Tibial nerve (tissue), 4 donors: ENCODE measurements around the gene RPRD1B. TPM values are rescaled to one million over a fixed set of nuclear protein-coding genes. Genes with fewer than 3 reads are reported as not detected.

Experiments
- DNase-seq, 2 donors: peaks; one replicate each; pipeline ENCODE4 v3.0.0-alpha.2; 2019; ENCODE audit warnings: low spot score in 2 of 2
- H3K27ac ChIP-seq, 4 donors: fragments of 200-600 bp; sonication (generic) in 3 of 4; one replicate each; pipeline ENCODE4 v1.5.1; 2017 to 2019; ENCODE audit warnings: mild to moderate bottlenecking in 1 of 4
- H3K27me3 ChIP-seq, 2 donors: fragments of 200-600 bp; sonication (generic) in 1 of 2; one replicate each; pipeline versions ENCODE4 v1.5.1 to v1.6.0; 2017 to 2019
- H3K36me3 ChIP-seq, 3 donors: fragments of 200-600 bp; sonication (generic); one replicate each; pipeline ENCODE4 v1.5.1; 2018 to 2019
- H3K4me1 ChIP-seq, 4 donors: fragments of 200-600 bp; sonication (generic) in 3 of 4; one replicate each; pipeline ENCODE4 v1.5.1; 2017 to 2019
- H3K4me3 ChIP-seq, 4 donors: fragments of 200-600 bp; sonication (generic) in 3 of 4; one replicate each; pipeline ENCODE4 v1.5.1; 2017 to 2019; ENCODE audit warnings: mild to moderate bottlenecking in 1 of 4, moderate library complexity in 1 of 4
- H3K9me3 ChIP-seq, 4 donors: fragments of 200-600 bp; sonication (generic) in 3 of 4; one replicate each; pipeline ENCODE4 v1.5.1; 2017 to 2019
- EP300 ChIP-seq, 2 donors: sonication (generic); formaldehyde crosslinking; IDR thresholded peaks; one replicate each; pipeline ENCODE4 v1.6.1; 2017; ENCODE audit warnings: antibody characterized with exemption in 2 of 2, mild to moderate bottlenecking in 1 of 2
- POLR2A ChIP-seq, 2 donors: fragments of 450-650 bp; IDR thresholded peaks; one replicate each; pipeline ENCODE4 v1.6.1; 2017; ENCODE audit warnings: antibody characterized with exemption in 2 of 2, mild to moderate bottlenecking in 2 of 2, moderate library complexity in 2 of 2
- WGBS, 2 donors: methylation state at CpG; one replicate each; pipeline ENCODE4 v1.1.5; 2018; 5-methylcytosine and 5-hydroxymethylcytosine counted together
- total RNA-seq, 4 donors: library from RNA; depleted of rRNA; stranded (reverse); fragments of >200 nt; gene quantifications; one replicate each; pipeline ENCODE4 v1.1.0, GENCODE V29; 2016
- TF ChIP-seq, protein P1 (sequence below), 5 experiments: fragments of 200-600 bp in 3 of 5; fragments of 450-650 bp in 2 of 5; sonication (generic) in 3 of 5; IDR thresholded peaks; one replicate each; pipeline ENCODE4 v1.5.1; 2016 to 2019; ENCODE audit warnings: antibody characterized with exemption in 5 of 5, mild to moderate bottlenecking in 3 of 5, moderate library complexity in 2 of 5

Gene RPRD1B
- total RNA-seq, 4 donors from 2014 or later: 28.5 to 36.3 (median 35.1) TPM

DNA sequence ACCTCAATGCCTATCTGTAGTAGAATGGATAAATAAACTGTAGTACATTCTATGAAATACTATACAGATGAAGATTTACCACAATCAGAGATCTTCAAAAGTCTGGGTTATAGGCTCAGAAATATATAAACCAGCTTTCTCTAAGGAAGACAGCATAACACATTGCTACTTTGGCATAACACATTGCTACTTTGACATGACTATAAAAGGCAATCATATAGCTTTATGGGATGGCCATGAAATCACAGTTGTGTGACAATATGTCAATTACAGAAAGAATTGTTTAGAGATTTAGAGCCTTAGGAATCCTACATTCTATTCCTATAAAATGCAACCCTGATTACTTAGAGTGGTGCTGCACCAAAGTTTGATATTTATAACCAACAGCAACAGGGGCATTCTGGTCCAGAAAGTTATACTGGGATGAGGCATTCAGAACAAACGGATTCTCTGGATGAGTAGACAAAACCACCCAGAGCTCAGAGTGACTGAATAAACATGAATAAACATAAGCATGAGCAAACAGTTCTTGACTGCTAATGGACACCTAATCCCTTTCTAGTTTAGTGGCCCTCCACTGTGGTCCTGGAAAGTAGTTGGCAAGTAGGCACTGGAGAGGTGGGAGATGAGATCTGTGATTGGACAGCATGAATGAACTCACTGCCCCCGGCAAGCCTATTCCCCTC, 12.3 kb upstream of the RPRD1B start:
- H3K27me3 ChIP-seq: no peaks in the 10 kb centered on the region
- peaks cover 0 to 35% (median 10%) of the 10 kb centered on the region in 3 donors for H3K36me3 ChIP-seq
- 71 to 82% methylated on average over 2 of the region's 2 CpGs for WGBS, 2 donors
- H3K27ac ChIP-seq: no peak overlapping the region
- peaks cover 0 to 18% (median 4%) of the 10 kb centered on the region in 4 donors for H3K9me3 ChIP-seq
- peaks cover 0 to 17% (median 5%) of the 10 kb centered on the region in 4 donors for H3K4me1 ChIP-seq
- no peak for DNase-seq
- H3K4me3 ChIP-seq: no peak overlapping the region
- TF ChIP-seq, protein P1, sequence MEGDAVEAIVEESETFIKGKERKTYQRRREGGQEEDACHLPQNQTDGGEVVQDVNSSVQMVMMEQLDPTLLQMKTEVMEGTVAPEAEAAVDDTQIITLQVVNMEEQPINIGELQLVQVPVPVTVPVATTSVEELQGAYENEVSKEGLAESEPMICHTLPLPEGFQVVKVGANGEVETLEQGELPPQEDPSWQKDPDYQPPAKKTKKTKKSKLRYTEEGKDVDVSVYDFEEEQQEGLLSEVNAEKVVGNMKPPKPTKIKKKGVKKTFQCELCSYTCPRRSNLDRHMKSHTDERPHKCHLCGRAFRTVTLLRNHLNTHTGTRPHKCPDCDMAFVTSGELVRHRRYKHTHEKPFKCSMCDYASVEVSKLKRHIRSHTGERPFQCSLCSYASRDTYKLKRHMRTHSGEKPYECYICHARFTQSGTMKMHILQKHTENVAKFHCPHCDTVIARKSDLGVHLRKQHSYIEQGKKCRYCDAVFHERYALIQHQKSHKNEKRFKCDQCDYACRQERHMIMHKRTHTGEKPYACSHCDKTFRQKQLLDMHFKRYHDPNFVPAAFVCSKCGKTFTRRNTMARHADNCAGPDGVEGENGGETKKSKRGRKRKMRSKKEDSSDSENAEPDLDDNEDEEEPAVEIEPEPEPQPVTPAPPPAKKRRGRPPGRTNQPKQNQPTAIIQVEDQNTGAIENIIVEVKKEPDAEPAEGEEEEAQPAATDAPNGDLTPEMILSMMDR (IDR thresholded peaks at IDR 0.05): no peak
- TF ChIP-seq POLR2A (IDR thresholded peaks at IDR 0.05): no peak
- TF ChIP-seq EP300 (IDR thresholded peaks at IDR 0.05): no peak

DNA sequence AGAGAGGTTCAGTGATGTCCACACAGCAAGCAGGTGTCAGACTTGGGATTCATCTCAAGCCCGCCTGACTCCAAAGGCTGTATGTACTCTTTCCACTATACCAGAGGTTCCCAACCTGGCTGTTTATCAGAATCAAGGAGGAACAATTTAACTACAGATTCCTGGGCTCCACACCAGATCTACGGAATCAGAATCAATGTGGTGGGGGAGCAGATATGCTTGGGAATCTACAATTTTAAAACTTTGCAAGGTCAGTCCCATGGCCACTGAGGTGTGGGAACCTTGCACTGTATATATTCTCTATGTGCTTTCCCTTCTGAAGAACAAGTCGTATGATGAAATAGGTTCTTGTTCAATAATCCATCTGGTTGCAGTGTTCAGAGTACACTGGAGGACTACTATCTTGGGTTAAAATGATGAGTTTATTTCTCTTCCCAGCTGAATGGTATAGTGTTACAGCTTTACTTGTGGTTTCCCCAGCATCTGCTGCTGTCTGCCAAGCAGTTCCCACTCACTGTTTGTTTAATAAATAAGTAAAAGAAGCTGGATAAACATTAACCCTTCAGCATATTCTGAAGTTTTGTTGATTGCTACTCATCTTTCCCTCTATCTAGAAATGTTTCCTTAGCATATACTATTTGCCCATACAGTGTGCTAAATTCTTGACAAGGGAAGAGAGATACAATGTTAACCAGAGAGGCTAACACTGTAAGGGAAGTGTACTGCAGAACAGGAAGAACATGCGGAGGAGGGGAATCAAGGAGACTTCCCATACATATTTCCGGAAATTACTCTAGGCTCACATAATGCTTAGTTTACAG, 10.2 kb upstream of the RPRD1B start:
- Histone ChIP-seq H3K27me3 (no peaks in the 10 kb centered on the region), H3K9me3 (peaks cover 0 to 8% (median under 1%) of the 10 kb centered on the region in 4 donors), H3K4me1 (peaks cover 0 to 17% (median 5%) of the 10 kb centered on the region in 4 donors), H3K36me3 (peaks cover 0 to 15% (median 0%) of the 10 kb centered on the region in 3 donors), H3K27ac (no peak overlapping the region), H3K4me3 (no peak overlapping the region)
- no peak for TF ChIP-seq EP300 (IDR thresholded peaks at IDR 0.05)
- TF ChIP-seq, protein P1 (IDR thresholded peaks at IDR 0.05): no peak
- TF ChIP-seq POLR2A (IDR thresholded peaks at IDR 0.05): no peak
- WGBS, 2 donors: 55 to 57% methylated on average over 5 of the region's 5 CpGs
- no peak for DNase-seq

DNA sequence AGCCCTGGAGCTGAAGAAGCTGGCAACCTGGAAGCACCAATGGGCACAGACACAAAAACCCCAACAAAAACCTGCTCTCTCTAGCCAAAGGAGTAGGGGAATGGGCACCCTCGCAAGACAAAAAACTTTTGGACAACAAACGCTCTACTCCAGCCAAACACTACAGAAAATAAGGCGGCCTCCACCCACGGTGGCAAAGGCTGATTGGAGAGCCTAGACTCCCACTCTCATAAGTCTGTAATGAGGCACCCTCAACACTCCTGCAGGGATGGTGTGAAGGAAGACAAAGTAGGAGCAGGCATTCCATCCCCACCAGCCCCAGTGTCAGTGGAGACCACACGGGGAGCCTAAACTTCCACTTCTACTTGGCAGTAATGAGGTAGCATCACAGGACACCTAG, 9.1 kb upstream of the RPRD1B start:
- H3K9me3 ChIP-seq: no peaks in the 10 kb centered on the region
- DNase-seq: no peak
- WGBS, 2 donors: 58 to 59% methylated on average over 4 to 5 of the region's 5 CpGs
- H3K4me1 ChIP-seq: peaks cover 0 to 17% (median 5%) of the 10 kb centered on the region in 4 donors
- no peaks in the 10 kb centered on the region for H3K27me3 ChIP-seq
- TF ChIP-seq POLR2A (IDR thresholded peaks at IDR 0.05): no peak
- TF ChIP-seq, protein P1 (IDR thresholded peaks at IDR 0.05): no peak
- TF ChIP-seq EP300 (IDR thresholded peaks at IDR 0.05): no peak
- no peak overlapping the region for H3K4me3 ChIP-seq
- H3K36me3 ChIP-seq: peaks cover 0 to 4% (median 0%) of the 10 kb centered on the region in 3 donors
- no peak overlapping the region for H3K27ac ChIP-seq

DNA sequence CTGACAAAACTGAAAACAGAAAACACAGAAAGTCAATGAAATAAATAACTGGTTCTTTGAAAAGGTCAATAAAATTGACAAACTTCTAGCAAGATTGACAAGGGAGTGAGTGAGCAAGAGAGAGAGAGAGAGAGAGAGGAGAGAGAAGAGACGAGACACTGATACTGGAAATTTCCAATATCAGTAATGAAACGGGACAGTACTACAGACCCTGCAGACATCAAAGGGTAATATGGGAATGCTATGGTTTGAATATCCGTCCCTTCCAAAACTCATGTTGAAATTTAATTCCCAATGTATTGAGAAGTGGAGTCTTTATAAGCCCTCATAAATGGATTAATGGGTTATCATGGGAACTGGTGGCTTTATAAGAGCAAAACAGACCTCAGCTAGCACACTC, 4.1 kb upstream of the RPRD1B start:
- Histone ChIP-seq H3K4me1 (peaks cover 0 to 27% (median 12%) of the 10 kb centered on the region in 4 donors), H3K9me3 (no peaks in the 10 kb centered on the region), H3K36me3 (no peaks in the 10 kb centered on the region), H3K27ac (no peak overlapping the region), H3K27me3 (no peaks in the 10 kb centered on the region), H3K4me3 (no peak overlapping the region)
- 95 to 97% methylated on average over 3 of the region's 3 CpGs for WGBS, 2 donors
- no peak for TF ChIP-seq EP300 (IDR thresholded peaks at IDR 0.05)
- TF ChIP-seq, protein P1 (IDR thresholded peaks at IDR 0.05): no peak
- no peak for TF ChIP-seq POLR2A (IDR thresholded peaks at IDR 0.05)
- no peak for DNase-seq

DNA sequence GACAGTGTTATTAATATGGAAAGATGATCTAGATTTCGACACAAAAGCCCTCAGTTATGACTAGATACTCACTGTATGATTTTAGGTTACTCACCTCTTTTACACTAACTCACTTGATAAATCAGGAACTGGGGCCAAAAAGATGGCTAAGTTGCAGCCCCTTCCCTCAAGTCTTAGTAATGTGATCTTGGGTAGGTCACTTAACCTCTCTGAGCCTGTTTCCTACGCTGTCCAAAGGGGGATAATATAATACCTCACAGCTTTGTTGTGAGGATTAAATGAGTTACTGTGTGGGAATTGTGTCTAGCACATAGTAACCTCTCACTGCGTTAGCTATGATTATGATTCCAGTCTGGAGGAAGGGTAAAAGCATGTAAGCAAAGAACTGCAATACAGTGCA, 1.6 kb upstream of the RPRD1B start:
- 91 to 99% methylated on average over 3 of the region's 3 CpGs for WGBS, 2 donors
- Histone ChIP-seq H3K36me3 (peaks cover 0 to 16% (median 0%) of the 10 kb centered on the region in 3 donors), H3K9me3 (no peaks in the 10 kb centered on the region), H3K27ac (no peak overlapping the region), H3K4me1 (peaks cover 0 to 49% (median 25%) of the 10 kb centered on the region in 4 donors), H3K27me3 (no peaks in the 10 kb centered on the region), H3K4me3 (peak overlapping the region in 1 of 4 donors; percentile 99)
- TF ChIP-seq EP300 (IDR thresholded peaks at IDR 0.05) (no peak), POLR2A (IDR thresholded peaks at IDR 0.05) (no peak)
- TF ChIP-seq, protein P1 (IDR thresholded peaks at IDR 0.05): no peak
- no peak for DNase-seq
